HL-60/S4 treated with retinoic acid at 250 ng/mL for 4 days and 3 days (cell line): Measurements from ENCODE around the gene SC5D.

Experiments
- in situ Hi-C: fragments of 300-500 bp; cut with MboI; formaldehyde crosslinking; loops from 2 replicates; pipeline ENCODE4 v1.7.0; 2022; ENCODE audit warnings: low sequenced_read_pairs

Gene SC5D

GRCh38 chr11:121328176-121328966 lies 35.8 kb downstream of the SC5D start:
- in situ Hi-C loops: no loop called here

DNA sequence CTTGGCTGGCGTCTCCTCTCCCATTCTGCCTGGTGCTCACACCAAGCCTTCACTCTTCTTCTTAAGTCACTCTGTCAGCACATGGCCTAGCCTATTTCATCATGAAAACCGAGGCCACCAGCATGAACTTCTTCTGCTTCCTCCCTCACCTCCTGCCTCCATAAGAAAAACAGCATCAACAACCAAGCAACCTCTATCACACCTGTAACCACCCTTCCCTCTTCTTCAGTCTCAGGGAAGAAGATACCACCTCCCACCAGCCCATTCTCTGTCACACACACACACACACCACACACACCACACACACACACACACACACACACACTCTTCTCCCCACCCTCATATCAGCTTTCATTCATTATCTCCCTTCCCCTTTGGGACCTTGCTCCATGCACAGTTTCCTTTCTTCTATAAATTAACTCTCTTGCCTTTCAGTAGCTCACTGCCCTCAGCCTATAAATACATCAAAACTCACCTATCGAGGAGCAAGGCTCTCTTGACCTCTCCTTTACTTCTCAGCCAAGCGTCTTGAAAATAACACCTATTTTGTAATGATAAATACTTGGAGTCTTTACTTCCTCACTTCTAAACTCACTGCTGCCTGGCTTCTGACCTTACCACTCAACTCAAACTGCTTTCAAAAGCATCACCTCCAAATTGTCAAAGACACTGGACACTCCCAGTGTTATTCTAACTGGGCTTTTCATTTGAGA lies 36.6 kb downstream of the SC5D start:
- in situ Hi-C loops: no loop called here

DNA sequence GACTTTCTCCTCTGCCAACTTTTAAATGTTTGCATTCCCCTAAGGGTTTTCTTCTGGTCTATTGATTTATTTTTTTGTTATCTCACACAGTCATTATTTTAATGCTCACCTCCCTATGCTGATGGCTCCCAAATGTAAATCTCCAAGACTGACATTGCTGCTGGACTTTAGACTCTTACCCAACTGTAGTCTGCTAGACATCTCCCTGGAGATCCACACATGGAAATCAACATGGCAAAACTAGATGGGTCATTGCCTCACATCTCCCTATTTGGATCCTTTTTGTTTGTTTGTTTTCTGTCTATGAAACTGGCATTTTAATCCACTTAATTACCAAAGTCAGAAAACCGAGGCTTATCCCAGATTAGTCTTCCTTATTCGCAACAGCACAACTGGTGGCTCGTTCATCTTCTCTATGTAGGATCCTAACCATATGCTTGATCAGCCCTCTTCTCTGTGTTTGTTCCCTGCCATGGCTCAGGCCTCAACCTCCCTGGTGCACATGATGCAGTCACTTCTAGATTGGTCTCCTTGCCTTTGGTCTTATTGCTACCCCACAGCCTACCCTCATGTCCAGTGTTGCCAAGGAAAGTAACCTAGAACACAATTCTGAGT lies 37.3 kb downstream of the SC5D start:
- in situ Hi-C loops: no loop called here

DNA sequence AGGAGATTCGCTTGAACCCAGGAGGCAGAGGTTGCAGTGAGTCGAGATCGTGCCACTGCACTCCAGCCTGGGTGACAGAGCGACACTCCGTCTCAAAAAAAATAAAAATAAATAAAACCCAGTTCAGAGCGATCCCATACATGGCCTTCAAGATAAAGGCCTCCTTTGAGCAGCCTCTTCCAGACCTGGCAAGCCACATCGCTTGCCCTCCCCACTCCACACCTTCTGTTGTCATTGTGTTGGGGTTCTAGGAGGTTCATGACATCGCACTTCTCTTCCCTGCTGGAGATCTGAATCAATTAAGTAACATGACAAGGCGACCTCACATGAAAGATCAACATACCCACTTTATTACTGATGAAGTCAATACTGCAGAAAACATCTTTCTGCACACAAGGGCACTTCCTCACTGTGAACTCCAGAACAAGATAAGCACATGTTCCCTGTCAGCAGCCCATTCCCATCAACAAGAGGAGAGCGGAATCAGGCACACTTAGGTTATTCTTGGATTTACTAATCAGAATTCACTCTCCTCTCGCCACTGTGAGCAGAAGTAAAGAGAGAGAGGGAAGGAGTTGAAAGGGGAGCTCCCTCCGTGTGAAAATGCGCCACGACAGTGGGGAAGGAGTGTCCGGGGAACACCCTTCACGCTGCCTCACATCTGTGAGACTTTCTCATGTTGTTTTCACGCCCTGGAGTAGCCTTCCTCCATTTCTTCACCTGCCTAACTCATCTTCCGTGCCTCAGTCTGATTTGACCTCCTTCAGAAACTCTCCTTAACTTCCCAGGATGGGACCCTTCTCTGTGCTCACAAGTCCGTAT lies 38.3 kb downstream of the SC5D start:
- in situ Hi-C loops: no loop called here

- in situ Hi-C loops: no loop called here
These were observed 42.6 kb downstream of the SC5D start for GRCh38 chr11:121334973-121335710.

DNA sequence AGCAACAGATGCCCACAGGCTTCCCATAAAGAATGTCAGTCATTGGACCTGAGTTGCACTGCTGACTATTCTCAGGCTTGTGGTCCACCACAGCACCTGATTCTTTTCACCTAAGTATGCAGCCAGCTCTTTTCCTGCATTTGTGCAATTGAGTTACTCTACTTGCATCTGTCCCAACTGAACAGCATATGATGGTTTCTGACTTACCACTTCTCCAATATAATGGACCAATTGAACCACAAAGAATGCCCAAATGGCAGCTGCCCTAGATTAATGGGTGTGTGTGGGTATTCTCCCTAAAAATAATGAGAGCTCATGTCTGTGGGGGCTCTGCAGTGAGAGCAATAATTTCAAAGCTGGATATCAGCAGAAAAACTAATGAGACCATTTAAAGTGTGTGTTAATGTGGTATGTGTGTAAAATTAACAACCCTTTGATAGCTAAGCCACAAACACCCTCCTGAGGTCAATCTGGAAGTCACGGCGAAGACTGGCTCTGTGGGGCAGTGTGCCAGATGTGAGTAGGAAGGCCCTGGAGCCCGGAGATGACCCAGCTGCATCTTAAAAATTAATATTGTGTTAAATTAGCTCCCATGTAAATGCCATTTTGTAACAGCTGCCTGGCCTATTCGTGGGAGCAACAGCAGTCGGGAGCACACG lies 43.8 kb downstream of the SC5D start:
- in situ Hi-C loops: no loop called here

- in situ Hi-C loops: no loop called here
These were observed 44.5 kb downstream of the SC5D start for GRCh38 chr11:121337078-121337477.

GRCh38 chr11:121337740-121338272 lies 45.2 kb downstream of the SC5D start:
- in situ Hi-C loops: no loop called here

GRCh38 chr11:121338536-121338935 lies 46.0 kb downstream of the SC5D start:
- in situ Hi-C loops: no loop called here

GRCh38 chr11:121340032-121340580 lies 47.5 kb downstream of the SC5D start:
- in situ Hi-C loops: no loop called here

GRCh38 chr11:121341609-121342008 lies 49.0 kb downstream of the SC5D start:
- in situ Hi-C loops: no loop called here

GRCh38 chr11:121344824-121345223 lies 52.3 kb downstream of the SC5D start:
- in situ Hi-C loops: no loop called here

DNA sequence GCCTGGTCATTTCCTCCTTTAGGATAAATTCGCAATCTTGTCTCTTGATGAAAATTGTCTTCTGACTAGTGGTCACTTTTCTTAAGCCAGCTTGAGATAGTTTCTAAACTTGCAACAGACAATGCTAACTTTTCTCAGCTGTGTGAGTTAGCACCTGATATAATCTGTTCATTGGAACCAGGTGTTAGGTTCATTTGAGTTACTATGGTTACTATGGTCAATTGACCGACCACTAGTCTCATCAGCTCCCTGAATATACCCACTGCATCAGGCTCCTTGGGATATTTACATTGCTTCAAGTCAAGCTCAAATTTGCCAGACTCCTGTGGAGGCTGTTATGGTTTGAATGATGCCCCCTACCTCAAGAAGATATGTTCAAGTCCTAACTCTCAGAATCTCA lies 54.5 kb downstream of the SC5D start:
- in situ Hi-C loops: no loop called here

- in situ Hi-C loops: no loop called here
These were observed 55.2 kb downstream of the SC5D start for GRCh38 chr11:121347813-121348212.

DNA sequence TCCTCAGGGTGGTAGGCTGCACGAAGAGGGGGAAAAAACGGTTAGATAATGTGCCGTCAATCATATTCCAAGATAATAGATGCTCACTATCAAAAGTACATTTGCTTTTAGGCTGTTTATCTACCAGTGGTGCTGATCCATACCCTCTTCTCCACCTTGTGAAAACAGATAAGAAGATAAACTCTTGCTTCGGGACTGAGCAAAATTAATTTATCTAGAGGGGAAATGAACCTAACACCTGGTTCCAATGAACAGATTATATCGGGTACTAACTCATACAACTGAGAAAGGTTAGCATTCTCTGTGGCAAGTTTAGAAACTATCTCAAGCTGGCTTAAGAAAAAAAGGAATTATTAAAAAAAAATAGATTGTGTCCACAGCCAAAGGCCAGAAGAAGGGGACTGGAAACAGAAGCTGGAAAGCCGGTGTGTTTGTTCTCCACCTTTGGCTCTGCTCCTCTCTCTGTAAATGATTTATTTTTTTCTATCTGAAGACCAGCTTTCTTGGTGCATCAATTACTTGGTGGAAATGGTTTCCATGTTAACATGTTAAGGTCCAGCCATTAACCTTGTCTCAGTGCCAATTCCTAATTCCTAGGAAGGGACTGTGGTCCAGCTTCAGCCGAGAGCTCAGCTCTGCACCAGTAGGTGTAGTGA lies 55.8 kb downstream of the SC5D start:
- in situ Hi-C loops: no loop called here

- in situ Hi-C loops: no loop called here
These were observed 57.2 kb downstream of the SC5D start for GRCh38 chr11:121349790-121350189.

- in situ Hi-C loops: no loop called here
These were observed 57.9 kb downstream of the SC5D start for GRCh38 chr11:121350314-121351082.

- in situ Hi-C loops: no loop called here
These were observed 58.6 kb downstream of the SC5D start for GRCh38 chr11:121351083-121351630.
